ENCODE results near the gene URGCP. TPM values are rescaled to one million over a fixed set of nuclear protein-coding genes. Genes with fewer than 3 reads are reported as not detected.

The URGCP gene
- total RNA-seq, 1 experiment from 2014 or later: 30.7 TPM

DNA sequence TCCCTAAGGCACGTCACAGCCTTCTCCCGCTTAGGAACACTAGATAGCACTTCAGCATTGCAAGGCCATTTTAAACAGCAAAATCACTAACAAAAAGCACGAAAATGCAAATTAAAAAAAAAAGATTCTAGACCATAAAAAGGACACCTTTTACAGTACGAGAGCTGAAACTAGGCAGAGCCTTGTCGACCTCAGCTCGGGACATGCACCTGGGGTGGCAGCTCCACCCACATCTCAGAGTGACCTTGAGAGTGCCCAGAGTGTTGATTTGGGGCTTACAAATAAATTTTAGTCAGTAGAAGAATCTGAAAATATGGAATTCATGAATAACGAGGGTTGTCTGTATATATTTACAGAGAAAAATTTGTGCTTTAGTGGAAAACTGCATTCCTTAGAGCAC lies 38.2 kb downstream of the URGCP start:
- no peak overlapping the region for H3K23ac ChIP-seq (ENCODE audit: insufficient read length, low read depth, low read length)
- Mint-ChIP-seq H3K4me3 (peak overlapping the region; percentile 91 to 92), H3K36me3 (ENCODE audit: insufficient read depth in 1 of 3, low read depth in 3 of 3) (peaks cover 19 to 27% (median 26%) of the 10 kb centered on the region in 3 experiments), H3K4me1 (peaks cover 44 to 46% of the 10 kb centered on the region in 2 experiments), H3K27ac (no peak overlapping the region), H3K9me3 (no peaks in the 10 kb centered on the region; a peak in 1 of 5 replicates), H3K27me3 (ENCODE audit: low read depth) (peaks cover 5% of the 10 kb centered on the region; the same call in 1 of the 2 replicates)
- H2BK5ac ChIP-seq (ENCODE audit: insufficient read length, low read length): no peak overlapping the region
- H4K20me1 ChIP-seq (ENCODE audit: control insufficient read depth, insufficient read depth, insufficient read length): no peaks in the 10 kb centered on the region
- no peak overlapping the region for H3T11ph ChIP-seq (ENCODE audit: low read length)
- H3K9me3 ChIP-seq (ENCODE audit: control insufficient read depth, low read depth, low read length): no peaks in the 10 kb centered on the region
- H3K9ac ChIP-seq (ENCODE audit: extremely low read depth, insufficient read length, low read length): no peak overlapping the region
- H3K4me2 ChIP-seq (ENCODE audit: insufficient read depth, insufficient read length, low read length): peak overlapping the region; percentile 29
- no peaks in the 10 kb centered on the region for H3K79me2 ChIP-seq (ENCODE audit: insufficient read depth, low read length)
- no peak overlapping the region for H4K91ac ChIP-seq (ENCODE audit: insufficient read length, low read depth, low read length)
- H3K27me3 ChIP-seq (ENCODE audit: insufficient read depth, low read length): 0 out of 2 replicates have a peak, but pooled peaks cover 2% of the 10 kb centered on the region
- H3K4ac ChIP-seq (ENCODE audit: low read depth, low read length): no peak overlapping the region
- H2AFZ ChIP-seq (ENCODE audit: low read length): no peak overlapping the region
- DNase-seq: no peak
- H3K23me2 ChIP-seq (ENCODE audit: insufficient read length, low read depth, low read length, poor library complexity, severe bottlenecking): peaks cover 6% of the 10 kb centered on the region
- TF ChIP-seq CTCF (conservative IDR thresholded peaks at IDR 0.05): no peak
- H2BK120ac ChIP-seq (ENCODE audit: low read depth, low read length, poor library complexity, severe bottlenecking): no peak overlapping the region
- no peak overlapping the region for H4K5ac ChIP-seq (ENCODE audit: insufficient read length, low read depth, low read length)
- no peak overlapping the region for H3K56ac ChIP-seq (ENCODE audit: insufficient read length, low read depth, low read length)
- H2BK12ac ChIP-seq (ENCODE audit: insufficient read length, low read depth, low read length): no peak overlapping the region
- H4K8ac ChIP-seq (replicated peaks; ENCODE audit: insufficient read length, low read depth, low read length): no peak overlapping the region
- H3K18ac ChIP-seq (ENCODE audit: insufficient read length, low read depth, low read length): no peak overlapping the region
- no peak overlapping the region for H2BK15ac ChIP-seq (ENCODE audit: low read depth, low read length)
- H2BK20ac ChIP-seq (ENCODE audit: low read depth, low read length, poor library complexity, severe bottlenecking): no peak overlapping the region
- no peak overlapping the region for H2AK5ac ChIP-seq (ENCODE audit: insufficient read length, low read length)
- no CpG with 5 or more reads among the region's 7 CpGs for WGBS (ENCODE audit: extremely low coverage, insufficient read length, low lambda C conversion rate)
- peaks cover 3% of the 10 kb centered on the region; the same call in 1 of the 2 replicates for H3K4me1 ChIP-seq (ENCODE audit: insufficient read depth, low read length)
- H3K27ac ChIP-seq (ENCODE audit: insufficient read length, low read depth, low read length): no peak overlapping the region
- no peaks in the 10 kb centered on the region for H3K79me1 ChIP-seq (ENCODE audit: insufficient read depth, low read depth, low read length, poor library complexity, severe bottlenecking)
- H3K14ac ChIP-seq (ENCODE audit: insufficient read depth, low read length): no peak overlapping the region

Measured in H9 (cell line).